GM21515 (cell line): Measurements from ENCODE around the gene TSSK3.
A peak's percentile ranks its signal among the peaks of the same experiment; 100 is the strongest.

Source experiments
- ATAC-seq: cut with Tn5 transposase; IDR thresholded peaks from one replicate; pipeline ENCODE4 v1.9.1; 2021; ENCODE audit not compliant: unreplicated experiment

TSSK3 gene

GRCh38 chr1:32361308-32361673 is 1.0 kb upstream of the TSSK3 start:
- no peak for ATAC-seq

- no peak for ATAC-seq
Measured at GRCh38 chr1:32361674-32362473, 465 bp upstream of the TSSK3 start.

GRCh38 chr1:32363713-32364112 is 1.4 kb downstream of the TSSK3 start:
- ATAC-seq = no peak

- ATAC-seq = no peak
Measured at GRCh38 chr1:32364836-32365235, 2.5 kb downstream of the TSSK3 start.

- no peak for ATAC-seq
Measured at GRCh38 chr1:32365445-32365844, 3.1 kb downstream of the TSSK3 start.

GRCh38 chr1:32367912-32368635 is 5.7 kb downstream of the TSSK3 start:
- no peak for ATAC-seq

- ATAC-seq = no peak
Measured at GRCh38 chr1:32372149-32372756, 9.9 kb downstream of the TSSK3 start.

- no peak for ATAC-seq
Measured at GRCh38 chr1:32373996-32374592, 11.8 kb downstream of the TSSK3 start.

- no peak for ATAC-seq
Measured at GRCh38 chr1:32376199-32376598, 13.9 kb downstream of the TSSK3 start.

GRCh38 chr1:32377541-32378220 is 15.3 kb downstream of the TSSK3 start:
- ATAC-seq = no peak

- ATAC-seq = no peak
Measured at GRCh38 chr1:32380057-32380456, 17.7 kb downstream of the TSSK3 start.

GRCh38 chr1:32386676-32387392 is 24.5 kb downstream of the TSSK3 start:
- no peak for ATAC-seq

GRCh38 chr1:32388641-32389040 is 26.3 kb downstream of the TSSK3 start:
- ATAC-seq = no peak

- no peak for ATAC-seq
Measured at GRCh38 chr1:32390904-32391870, 28.8 kb downstream of the TSSK3 start.

GRCh38 chr1:32392325-32392724 is 30.0 kb downstream of the TSSK3 start:
- ATAC-seq = no peak

GRCh38 chr1:32393136-32393535 is 30.8 kb downstream of the TSSK3 start:
- ATAC-seq = no peak

- peak; percentile 16 for ATAC-seq
Measured at GRCh38 chr1:32393832-32394140, 31.4 kb downstream of the TSSK3 start.

GRCh38 chr1:32394141-32394889 is 32.0 kb downstream of the TSSK3 start, which contains the start of gene BSDC1:
Gene BSDC1 (minus strand): TSS chr1:32394441. CDS start chr1:32394414, 27 bp downstream.
- peak; percentile 90 for ATAC-seq
